NT2/D1 (cell line): ENCODE data around the gene CROCC2.

ENCODE experiments used
- SUZ12 ChIP-seq: IDR thresholded peaks from 2 replicates; pipeline ENCODE4 v1.6.1; 2011; ENCODE audit not compliant: insufficient read length, insufficient read depth; ENCODE audit errors: extremely low read depth
- ZNF274 ChIP-seq: IDR thresholded peaks from 2 replicates; pipeline ENCODE4 v1.6.1; 2011; ENCODE audit warnings: mild to moderate bottlenecking, low read depth, low read length

DNA sequence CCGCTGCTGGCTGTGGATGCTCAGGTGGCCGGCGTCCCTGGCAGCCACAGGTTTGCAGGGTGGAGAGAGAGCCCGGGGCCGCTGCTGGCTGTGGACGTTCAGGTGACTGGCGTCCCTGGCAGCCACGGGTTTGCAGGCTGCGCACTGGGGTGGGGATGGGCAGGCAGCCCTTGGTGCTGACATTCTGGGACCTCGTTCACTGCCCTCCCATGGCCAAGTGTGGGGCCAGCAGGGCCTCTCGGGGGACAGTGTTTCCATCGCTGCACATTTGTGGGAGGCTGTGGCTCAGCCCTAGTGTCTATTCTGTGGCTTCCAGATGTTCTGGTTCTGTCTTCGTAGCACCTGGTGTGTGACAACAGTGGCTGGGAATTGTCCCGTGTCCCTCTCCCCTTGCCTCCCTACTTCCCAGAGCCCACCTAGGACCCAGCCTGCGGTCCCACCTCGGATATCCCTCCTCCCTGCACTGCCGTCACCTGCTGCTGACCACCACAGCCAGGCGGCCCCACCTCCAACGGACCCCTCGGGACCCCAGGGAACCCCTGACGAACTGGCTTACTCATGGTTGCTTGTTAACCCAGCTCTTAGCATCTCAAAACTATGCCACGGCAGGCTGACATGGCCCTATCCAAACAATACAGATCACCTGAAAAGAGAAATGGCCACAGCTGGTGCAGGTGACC, 915 bp downstream of the CROCC2 start:
- TF ChIP-seq SUZ12: no peak
- TF ChIP-seq ZNF274: no peak
